ENCODE results near the gene REN. TPM values are rescaled to one million over a fixed set of nuclear protein-coding genes. Genes with fewer than 3 reads are reported as not detected.

The REN gene
- polyA plus RNA-seq, 1 donor from 2014 or later, result not detected

DNA sequence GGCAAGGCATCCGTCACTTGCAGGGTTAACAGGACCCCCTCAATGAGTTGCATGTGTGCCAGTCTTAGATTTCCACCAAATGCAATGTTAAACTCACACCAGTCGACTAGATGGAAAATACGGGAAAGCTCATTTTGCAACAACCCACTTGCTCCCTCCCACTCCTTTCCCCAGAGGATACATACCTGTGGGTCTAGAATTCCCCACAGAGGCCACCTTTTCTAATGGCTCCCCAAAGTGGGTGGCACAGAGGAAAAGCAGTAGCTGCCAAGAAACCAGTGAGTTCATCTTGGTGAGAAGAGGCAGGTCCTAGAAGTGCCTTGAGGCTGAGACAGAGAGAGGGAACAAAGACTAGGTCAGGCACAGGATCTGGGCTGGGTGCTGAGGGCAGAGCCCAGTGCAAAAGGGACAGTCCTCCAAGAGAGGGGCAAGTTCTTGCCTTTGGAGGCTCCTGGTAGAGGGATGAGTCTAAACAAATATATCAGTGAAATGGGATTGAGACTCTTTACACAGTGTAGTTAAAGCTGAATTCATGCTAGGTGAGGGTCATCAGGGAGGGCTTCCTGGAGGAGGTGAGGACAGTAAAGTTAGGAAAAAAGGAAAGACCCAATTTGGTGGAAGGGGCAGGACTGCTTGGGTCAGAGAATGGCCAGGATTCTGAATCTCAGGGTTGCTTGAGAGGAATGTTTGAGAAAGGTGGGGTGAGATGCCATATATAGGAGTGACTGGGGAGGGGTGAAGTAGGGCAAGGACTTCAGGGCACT, 26.6 kb upstream of the REN start:
- no peak overlapping the region for H3K4me2 ChIP-seq (ENCODE audit: low read length)
- no peaks in the 10 kb centered on the region for H3K36me3 ChIP-seq (ENCODE audit: insufficient read depth, low read length)
- H3K27me3 ChIP-seq (ENCODE audit: insufficient read depth, low read depth, low read length), result no peaks in the 10 kb centered on the region
- no peaks in the 10 kb centered on the region for H4K20me1 ChIP-seq (ENCODE audit: insufficient read depth)
- H3K9ac ChIP-seq (ENCODE audit: low read length), result no peak overlapping the region
- H2AFZ ChIP-seq (ENCODE audit: low read depth, low read length), result no peak overlapping the region
- H3K4me3 ChIP-seq (ENCODE audit: low read length), result no peak overlapping the region
- H3K9me3 ChIP-seq (ENCODE audit: low read length), result no peaks in the 10 kb centered on the region
- peaks cover 5% of the 10 kb centered on the region for H3F3A ChIP-seq (ENCODE audit: insufficient read depth, low read length, poor library complexity, severe bottlenecking)
- H3K27ac ChIP-seq (ENCODE audit: low read length), result no peak overlapping the region
- no peaks in the 10 kb centered on the region for H3K79me2 ChIP-seq (replicated peaks; ENCODE audit: insufficient read depth, low read length)
- TF ChIP-seq POLR2AphosphoS5 (IDR thresholded peaks at IDR 0.05) (no peak), TAF1 (IDR thresholded peaks at IDR 0.05; ENCODE audit: low read depth) (no peak), EP300 (conservative IDR thresholded peaks at IDR 0.05; ENCODE audit: poor library complexity, severe bottlenecking) (no peak), CTCF (IDR thresholded peaks at IDR 0.05; ENCODE audit: poor library complexity, severe bottlenecking) (no peak), RAD21 (conservative IDR thresholded peaks at IDR 0.05) (no peak), EZH2 (IDR thresholded peaks at IDR 0.05; ENCODE audit: borderline replicate concordance, insufficient read depth, low read length, poor library complexity, severe bottlenecking) (no peak), MXI1 (conservative IDR thresholded peaks at IDR 0.05; ENCODE audit: poor library complexity, severe bottlenecking) (no peak), REST (IDR thresholded peaks at IDR 0.05; ENCODE audit: borderline replicate concordance) (no peak), SMC3 (conservative IDR thresholded peaks at IDR 0.05; ENCODE audit: poor library complexity) (no peak)
- H3K9me2 ChIP-seq (ENCODE audit: insufficient read depth, low read length), result no peaks in the 10 kb centered on the region

GRCh38 chr1:204192046-204192445, 25.9 kb upstream of the REN start:
- TF ChIP-seq RAD21 (conservative IDR thresholded peaks at IDR 0.05) (no peak), MXI1 (conservative IDR thresholded peaks at IDR 0.05; ENCODE audit: poor library complexity, severe bottlenecking) (no peak), SMC3 (conservative IDR thresholded peaks at IDR 0.05; ENCODE audit: poor library complexity) (no peak), TAF1 (IDR thresholded peaks at IDR 0.05; ENCODE audit: low read depth) (no peak)
- H3K9ac ChIP-seq (ENCODE audit: low read length), result no peak overlapping the region
- peaks cover 5% of the 10 kb centered on the region for H3F3A ChIP-seq (ENCODE audit: insufficient read depth, low read length, poor library complexity, severe bottlenecking)
- H3K9me2 ChIP-seq (ENCODE audit: insufficient read depth, low read length), result no peaks in the 10 kb centered on the region
- H3K4me2 ChIP-seq (ENCODE audit: low read length), result no peak overlapping the region
- no peak overlapping the region for H3K27ac ChIP-seq (ENCODE audit: low read length)
- H3K4me3 ChIP-seq (ENCODE audit: low read length), result no peak overlapping the region
- H2AFZ ChIP-seq (ENCODE audit: low read depth, low read length), result no peak overlapping the region
- H3K36me3 ChIP-seq (ENCODE audit: insufficient read depth, low read length), result no peaks in the 10 kb centered on the region
- H3K27me3 ChIP-seq (ENCODE audit: insufficient read depth, low read depth, low read length), result no peaks in the 10 kb centered on the region
- H3K79me2 ChIP-seq (replicated peaks; ENCODE audit: insufficient read depth, low read length), result no peaks in the 10 kb centered on the region
- H4K20me1 ChIP-seq (ENCODE audit: insufficient read depth), result no peaks in the 10 kb centered on the region
- H3K9me3 ChIP-seq (ENCODE audit: low read length), result no peaks in the 10 kb centered on the region

Measured in neural cell (in vitro differentiated cells).